Adrenal gland (tissue), 12 donors: ENCODE measurements around the gene LAMA2. TPM values are rescaled to one million over a fixed set of nuclear protein-coding genes. Genes with fewer than 3 reads are reported as not detected.

Experiments used
- DNase-seq, 7 donors: peaks; one replicate each; pipeline ENCODE4 v3.0.0-alpha.2; 2019 to 2020
- H3K27ac ChIP-seq, 5 donors: fragments of 200-600 bp; sonication (generic) in 4 of 5; 1 replicate in 3 of 5; 2 replicates in 2 of 5; pipeline versions ENCODE4 v1.5.1 to v1.8.0; 2016 to 2020; ENCODE audit warnings: mild to moderate bottlenecking in 1 of 5
- H3K27me3 ChIP-seq: fragments of 200-600 bp; 2 replicates; pipeline ENCODE4 v1.8.0; 2021
- H3K36me3 ChIP-seq, 2 donors: fragments of 200-600 bp; replicated peaks in 1 of 2; 1 replicate in 1 of 2; 2 replicates in 1 of 2; pipeline versions ENCODE4 v1.5.1 to v1.8.0; 2018 to 2022
- H3K4me1 ChIP-seq, 2 donors: fragments of 200-600 bp; replicated peaks in 1 of 2; 1 replicate in 1 of 2; 2 replicates in 1 of 2; pipeline versions ENCODE4 v1.5.1 to v1.8.0; 2018 to 2021
- H3K4me3 ChIP-seq, 4 donors: fragments of 200-600 bp; sonication (generic) in 3 of 4; one replicate each; pipeline ENCODE4 v1.5.1; 2016 to 2018
- H3K9me3 ChIP-seq, 3 donors: fragments of 200-600 bp; sonication (generic) in 1 of 3; replicated peaks in 1 of 3; 1 replicate in 2 of 3; 2 replicates in 1 of 3; pipeline versions ENCODE4 v1.5.1 to v1.8.0; 2016 to 2021
- POLR2A ChIP-seq, 2 donors: fragments of 450-650 bp; IDR thresholded peaks; one replicate each; pipeline ENCODE4 v1.6.1; 2017; ENCODE audit warnings: antibody characterized with exemption in 2 of 2, mild to moderate bottlenecking in 2 of 2, moderate library complexity in 1 of 2
- WGBS, 4 donors: extraction: QIAGEN DNeasy Blood & Tissue Kit in 2 of 4; methylation state at CpG; one replicate each; pipeline versions ENCODE4 v1.1.5 to v1.1.7; 2013 to 2017; 5-methylcytosine and 5-hydroxymethylcytosine counted together
- intact Hi-C, 2 donors: fragments of 100-400 bp; cut with DNase I; formaldehyde crosslinking; loops; one replicate each; pipeline versions ENCODE4 v1.14.1 to v1.15.0; 2022 to 2023
- polyA plus RNA-seq, 3 donors: library from polyadenylated mRNA; stranded (reverse); fragments of 200-250 nt in 2 of 3; fragments of 350-450 nt in 1 of 3; fragmentation: Illumina TruSeq in 1 of 3; extraction: RNeasy Lipid Tissue Mini Kit (QIAGEN cat#74804) in 1 of 3; gene quantifications; one replicate each; pipeline ENCODE4 v1.2.3, GENCODE V29; 2013 to 2014
- total RNA-seq, 9 donors: library from RNA; depleted of rRNA in 4 of 9; stranded (reverse); fragments of >200 nt in 4 of 9; fragments of 120-200 nt in 1 of 9; fragmentation: NEBNext Ultra II Directional in 1 of 9; extraction: Animal tissue kit (Norgen Biotek cat#: 25700) in 1 of 9; gene quantifications; one replicate each; pipeline versions ENCODE4 v1.1.0 to v1.2.4, GENCODE V29; 2013 to 2023
- TF ChIP-seq, protein P1 (sequence below), 6 experiments: fragments of 450-650 bp in 4 of 6; fragments of 200-600 bp in 2 of 6; sonication (generic) in 1 of 6; IDR thresholded peaks; 1 replicate in 5 of 6; 2 replicates in 1 of 6; pipeline versions ENCODE4 v1.5.1 to v1.8.0; 2016 to 2021; ENCODE audit warnings: antibody characterized with exemption in 6 of 6, mild to moderate bottlenecking in 2 of 6, moderate library complexity in 1 of 6
- donor health status: healthy with polysubstance abuse.
- donor health status: Bipolar disorder and iron deficiency.
- donor health status: DM: yes; HTN: yes; CAD: no.
- donor health status: DM: no; HTN: no; CAD: no.
- donor health status: DM: no; HTN: no; CAD: no.
- donor health status: DM: yes; HTN: yes; CAD: no.

The LAMA2 gene
- total and polyA plus RNA-seq, 12 donors = 5.8 to 105 (median 38.9) TPM

DNA sequence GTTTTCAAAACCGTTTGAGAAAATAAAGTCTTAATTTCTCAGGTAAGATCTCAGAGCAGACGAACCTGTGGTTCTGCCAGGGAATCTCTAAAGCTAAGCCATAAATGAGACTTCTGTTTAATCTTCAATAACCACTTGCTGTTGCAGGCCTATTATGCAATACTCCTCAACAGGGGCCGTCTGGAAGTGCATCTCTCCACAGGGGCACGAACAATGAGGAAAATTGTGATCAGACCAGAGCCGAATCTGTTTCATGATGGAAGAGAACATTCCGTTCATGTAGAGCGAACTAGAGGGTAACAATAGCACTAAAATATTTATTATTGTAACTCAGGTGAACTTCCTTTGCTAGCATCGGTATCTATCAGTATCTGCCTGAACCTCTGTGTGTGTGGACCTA lies 603.4 kb downstream of the LAMA2 start:
- TF ChIP-seq, protein P1, sequence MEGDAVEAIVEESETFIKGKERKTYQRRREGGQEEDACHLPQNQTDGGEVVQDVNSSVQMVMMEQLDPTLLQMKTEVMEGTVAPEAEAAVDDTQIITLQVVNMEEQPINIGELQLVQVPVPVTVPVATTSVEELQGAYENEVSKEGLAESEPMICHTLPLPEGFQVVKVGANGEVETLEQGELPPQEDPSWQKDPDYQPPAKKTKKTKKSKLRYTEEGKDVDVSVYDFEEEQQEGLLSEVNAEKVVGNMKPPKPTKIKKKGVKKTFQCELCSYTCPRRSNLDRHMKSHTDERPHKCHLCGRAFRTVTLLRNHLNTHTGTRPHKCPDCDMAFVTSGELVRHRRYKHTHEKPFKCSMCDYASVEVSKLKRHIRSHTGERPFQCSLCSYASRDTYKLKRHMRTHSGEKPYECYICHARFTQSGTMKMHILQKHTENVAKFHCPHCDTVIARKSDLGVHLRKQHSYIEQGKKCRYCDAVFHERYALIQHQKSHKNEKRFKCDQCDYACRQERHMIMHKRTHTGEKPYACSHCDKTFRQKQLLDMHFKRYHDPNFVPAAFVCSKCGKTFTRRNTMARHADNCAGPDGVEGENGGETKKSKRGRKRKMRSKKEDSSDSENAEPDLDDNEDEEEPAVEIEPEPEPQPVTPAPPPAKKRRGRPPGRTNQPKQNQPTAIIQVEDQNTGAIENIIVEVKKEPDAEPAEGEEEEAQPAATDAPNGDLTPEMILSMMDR (IDR thresholded peaks at IDR 0.05) = no peak
- no peak for TF ChIP-seq POLR2A (IDR thresholded peaks at IDR 0.05)
- WGBS, 4 donors = 75 to 81% (median 76%) methylated on average over 8 of the region's 8 CpGs
- Histone ChIP-seq H3K27ac (no peak overlapping the region), H3K36me3 (peaks cover 0 to under 1% of the 10 kb centered on the region in 2 donors), H3K27me3 (no peaks in the 10 kb centered on the region), H3K4me1 (peaks cover 0 to 16% of the 10 kb centered on the region in 2 donors), H3K4me3 (no peak overlapping the region), H3K9me3 (no peaks in the 10 kb centered on the region)
- DNase-seq = no peak
- intact Hi-C loops = no loop called here

DNA sequence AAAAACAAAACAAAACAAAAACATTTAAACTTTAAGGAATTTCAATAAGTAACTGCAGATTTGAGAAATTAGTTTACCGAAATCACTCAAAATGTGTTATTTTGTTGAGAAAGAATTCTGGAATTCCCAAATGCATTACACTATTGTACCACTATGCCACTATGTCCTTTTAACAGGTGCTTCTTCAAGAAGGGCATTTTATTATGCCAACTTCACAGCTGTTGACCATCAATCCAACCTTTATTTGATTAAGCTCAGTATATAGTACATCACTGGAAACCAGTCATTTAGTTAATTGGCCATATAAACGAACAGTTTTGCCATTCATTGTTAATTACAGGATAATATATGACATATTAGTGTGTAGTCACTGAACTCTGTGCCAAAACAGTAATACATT lies 605.4 kb downstream of the LAMA2 start:
- TF ChIP-seq, protein P1 (IDR thresholded peaks at IDR 0.05) = no peak
- no peak for TF ChIP-seq POLR2A (IDR thresholded peaks at IDR 0.05)
- Histone ChIP-seq H3K4me3 (no peak overlapping the region), H3K27ac (no peak overlapping the region), H3K27me3 (no peaks in the 10 kb centered on the region), H3K9me3 (no peaks in the 10 kb centered on the region), H3K36me3 (no peaks in the 10 kb centered on the region), H3K4me1 (peaks cover 0 to 18% of the 10 kb centered on the region in 2 donors)
- intact Hi-C loops = no loop called here
- DNase-seq = no peak
- WGBS, 4 donors = 50 to 58% (median 50%) methylated on average over 2 of the region's 2 CpGs

DNA sequence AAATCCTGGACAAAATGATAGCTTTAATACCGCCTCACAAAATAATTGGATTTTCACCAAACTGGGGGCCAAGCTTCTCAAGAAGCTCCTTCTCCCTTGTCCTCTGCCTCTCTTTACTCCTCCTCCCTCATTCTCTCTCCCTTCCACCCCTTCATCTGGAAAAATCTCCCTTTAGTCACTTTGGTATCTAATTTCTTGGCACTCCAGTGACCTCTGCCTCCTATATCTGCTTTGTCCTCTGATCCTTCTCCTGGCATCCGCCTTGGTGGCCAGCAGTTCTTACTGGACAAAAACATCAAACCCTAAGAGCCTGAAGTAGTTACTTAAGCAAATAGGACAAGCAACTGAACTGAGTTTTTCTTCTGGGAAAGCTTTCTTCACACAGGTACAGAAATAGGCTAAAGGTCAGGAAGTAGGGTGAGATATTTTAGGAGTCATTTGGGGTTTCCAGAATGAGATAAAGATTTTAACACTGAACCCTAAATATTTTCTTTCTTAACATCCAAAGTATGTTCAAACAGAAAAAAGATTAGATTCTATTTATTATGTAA lies 606.4 kb downstream of the LAMA2 start:
- no peak overlapping the region for H3K4me3 ChIP-seq
- WGBS, 4 donors = 93 to 97% (median 95%) methylated on average over 2 of the region's 2 CpGs
- H3K4me1 ChIP-seq = peaks cover 0 to 18% of the 10 kb centered on the region in 2 donors
- intact Hi-C loops = no loop called here
- no peaks in the 10 kb centered on the region for H3K9me3 ChIP-seq
- TF ChIP-seq, protein P1 (IDR thresholded peaks at IDR 0.05) = no peak
- no peak for TF ChIP-seq POLR2A (IDR thresholded peaks at IDR 0.05)
- H3K36me3 ChIP-seq = peaks cover 0 to 4% of the 10 kb centered on the region in 2 donors
- DNase-seq = no peak
- no peak overlapping the region for H3K27ac ChIP-seq
- H3K27me3 ChIP-seq = no peaks in the 10 kb centered on the region

DNA sequence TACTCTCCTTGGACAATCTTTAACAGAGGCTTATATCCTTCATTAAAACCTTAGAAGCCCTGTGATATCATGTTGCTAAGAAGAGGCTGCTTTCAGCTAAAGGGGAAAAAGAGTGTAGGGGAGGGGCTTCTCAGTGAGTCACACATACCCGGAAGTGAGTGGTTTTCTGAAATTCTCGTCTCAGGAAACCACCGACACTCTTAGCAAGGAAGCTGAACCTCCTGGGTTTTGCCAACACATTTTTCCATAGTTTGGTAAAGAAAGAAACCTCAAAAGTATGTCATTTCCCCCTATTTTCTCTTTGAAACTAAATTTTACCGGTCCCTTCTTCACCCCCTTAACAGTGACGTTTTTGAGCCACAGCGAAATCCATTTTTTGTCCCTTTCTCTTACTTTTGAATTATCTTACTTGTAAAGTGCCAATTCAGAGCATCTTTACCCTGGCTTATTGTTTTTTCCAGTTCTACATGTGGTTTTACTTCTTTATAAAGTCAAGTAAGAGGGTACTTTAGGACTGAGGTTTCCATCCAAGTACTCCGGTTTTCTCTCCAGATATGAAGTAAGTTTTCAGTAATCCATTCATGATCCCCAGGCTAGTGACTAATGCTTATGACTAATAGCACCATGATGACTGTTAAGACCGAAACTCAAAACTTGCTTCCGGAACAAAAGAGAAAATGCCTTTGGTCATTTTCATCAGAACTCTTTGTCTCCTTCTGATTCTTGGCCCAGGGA lies 607.8 kb downstream of the LAMA2 start:
- TF ChIP-seq POLR2A (IDR thresholded peaks at IDR 0.05) = peak in 1 of 2 donors; percentile 44
- TF ChIP-seq, protein P1 (IDR thresholded peaks at IDR 0.05) = no peak
- Histone ChIP-seq H3K27ac (peak overlapping the region; percentile 73 to 96 (median 88)), H3K27me3 (no peaks in the 10 kb centered on the region), H3K36me3 (peaks cover 0 to 7% of the 10 kb centered on the region in 2 donors), H3K4me1 (peaks cover 0 to 18% of the 10 kb centered on the region in 2 donors), H3K9me3 (no peaks in the 10 kb centered on the region), H3K4me3 (peak overlapping the region in 1 of 4 donors; percentile 49)
- WGBS, 4 donors = 21 to 24% (median 22%) methylated on average over 9 of the region's 9 CpGs
- intact Hi-C loops = loop anchor here in 1 of 2 donors (10.0 kb wide), 1 partner anchor 274 kb away; no protein-coding TSS in a partner anchor
- peak in 6 of 7 donors; percentile 23 to 68 (median 59) for DNase-seq
